H1 (cell line): ENCODE results near the gene SLC12A7. TPM values are rescaled to one million over a fixed set of nuclear protein-coding genes. Genes with fewer than 3 reads are reported as not detected.

Experiments used
- CTBP2 ChIP-seq: IDR thresholded peaks from 2 replicates; pipeline ENCODE4 v1.7.0; 2011; ENCODE audit warnings: borderline replicate concordance, mild to moderate bottlenecking, moderate library complexity, mixed read lengths, low read length; ENCODE audit not compliant: insufficient read depth, insufficient read length
- NANOG ChIP-seq: IDR thresholded peaks from 2 replicates; pipeline ENCODE4 v1.6.1; 2011; ENCODE audit warnings: low read length, low read depth, mild to moderate bottlenecking, inconsistent platforms; ENCODE audit not compliant: insufficient read depth, poor library complexity, severe bottlenecking
- NRF1 ChIP-seq: IDR thresholded peaks from 2 replicates; pipeline ENCODE4 v1.6.1; 2011; ENCODE audit warnings: mild to moderate bottlenecking, low read depth, low read length, improper control_type of control experiment
- POLR2A ChIP-seq, 2 experiments: IDR thresholded peaks; 1 replicate in 1 of 2; 2 replicates in 1 of 2; pipeline ENCODE4 v1.6.1; 2011; ENCODE audit warnings: low read depth in 2 of 2, low read length in 2 of 2, mild to moderate bottlenecking in 2 of 2; ENCODE audit errors: control extremely low read depth in 1 of 2
- POLR2AphosphoS5 ChIP-seq: IDR thresholded peaks from 2 replicates; pipeline ENCODE4 v1.6.1; 2011; ENCODE audit warnings: low read depth, low read length
- SAP30 ChIP-seq: fragments of 300-600 bp; sonication (generic); IDR thresholded peaks from 2 replicates; pipeline ENCODE4 v1.7.1; 2012; ENCODE audit warnings: low read length, moderate library complexity, mild to moderate bottlenecking, inconsistent platforms; ENCODE audit not compliant: insufficient read depth, insufficient replicate concordance
- SIX5 ChIP-seq: IDR thresholded peaks from 2 replicates; pipeline ENCODE4 v1.6.1; 2011; ENCODE audit warnings: mild to moderate bottlenecking, low read depth, low read length
- TCF12 ChIP-seq: IDR thresholded peaks from 2 replicates; pipeline ENCODE4 v1.6.1; 2011; ENCODE audit warnings: low read depth, mild to moderate bottlenecking, low read length
- polyA plus RNA-seq, 7 experiments: library from polyadenylated mRNA; depleted of rRNA in 3 of 7; stranded (reverse) in 5 of 7; unstranded in 2 of 7; fragments of >200 nt in 5 of 7; fragments of 200-250 nt in 2 of 7; gene quantifications; 1 replicate in 5 of 7; 2 replicates in 1 of 7; 4 replicates in 1 of 7; pipeline versions ENCODE4 v1.2.1 to v1.2.3, GENCODE V29; 2011 to 2013; ENCODE audit warnings: missing spikeins in 2 of 7, mixed read lengths in 2 of 7
- total RNA-seq: library from RNA; stranded (reverse); fragmentation: NEBNext Ultra II Directional; extraction: Animal tissue kit (Norgen Biotek cat#: 25700); gene quantifications from 2 replicates; pipeline ENCODE4 v1.2.1, GENCODE V29; 2021
- TF ChIP-seq, protein P1 (sequence below): fragments of 300-600 bp; sonication (generic); IDR thresholded peaks from 2 replicates; pipeline ENCODE4 v1.7.1; 2012; ENCODE audit warnings: low read length, moderate library complexity, mild to moderate bottlenecking, inconsistent platforms; ENCODE audit not compliant: insufficient replicate concordance
- TF ChIP-seq, protein P2 (sequence below): IDR thresholded peaks from 2 replicates; pipeline ENCODE4 v1.6.1; 2012; ENCODE audit warnings: inconsistent platforms

SLC12A7 gene
- total and polyA plus RNA-seq, 2 of the 8 experiments (the other 6 are each of a cell fraction or from before 2014, with no cell fraction given): 23.5 to 39.7 TPM

DNA sequence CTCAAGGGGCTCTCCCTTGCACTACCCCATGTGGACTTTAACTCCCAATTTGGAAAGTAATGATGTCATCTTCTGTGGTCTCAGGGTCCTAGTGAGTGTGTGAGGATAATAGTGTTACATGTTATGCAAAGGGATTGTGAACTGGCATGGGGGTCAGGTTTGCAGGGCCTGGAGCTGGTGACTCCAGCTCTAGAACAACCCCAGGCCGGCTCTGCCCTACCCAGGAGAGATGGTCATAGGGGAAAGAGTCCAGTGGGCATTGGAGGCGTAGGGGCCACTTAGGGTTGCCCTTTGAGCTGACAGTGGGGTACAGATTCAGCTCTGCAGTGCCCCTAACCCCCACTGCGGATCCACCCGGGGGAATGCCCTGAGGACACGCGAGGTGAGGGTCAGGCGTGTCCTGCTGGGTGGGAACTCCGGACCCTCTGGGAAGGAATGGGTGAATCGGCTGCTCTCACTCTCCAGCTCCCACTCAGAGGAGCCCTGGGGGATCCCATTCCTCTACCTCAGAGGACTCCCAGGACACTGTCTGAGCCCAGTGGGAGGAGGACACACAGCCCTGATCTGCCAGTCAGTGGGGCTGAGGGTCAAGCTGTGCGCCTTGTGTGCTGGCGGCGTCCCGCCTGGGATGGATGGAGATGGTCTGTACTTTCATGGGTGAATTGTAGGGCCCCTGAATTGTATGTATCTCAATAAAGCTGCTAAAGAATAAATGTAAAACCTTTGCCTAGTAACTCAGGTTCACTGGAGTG lies 105.8 kb downstream of the SLC12A7 start (continued):
- TF ChIP-seq, protein P1, sequence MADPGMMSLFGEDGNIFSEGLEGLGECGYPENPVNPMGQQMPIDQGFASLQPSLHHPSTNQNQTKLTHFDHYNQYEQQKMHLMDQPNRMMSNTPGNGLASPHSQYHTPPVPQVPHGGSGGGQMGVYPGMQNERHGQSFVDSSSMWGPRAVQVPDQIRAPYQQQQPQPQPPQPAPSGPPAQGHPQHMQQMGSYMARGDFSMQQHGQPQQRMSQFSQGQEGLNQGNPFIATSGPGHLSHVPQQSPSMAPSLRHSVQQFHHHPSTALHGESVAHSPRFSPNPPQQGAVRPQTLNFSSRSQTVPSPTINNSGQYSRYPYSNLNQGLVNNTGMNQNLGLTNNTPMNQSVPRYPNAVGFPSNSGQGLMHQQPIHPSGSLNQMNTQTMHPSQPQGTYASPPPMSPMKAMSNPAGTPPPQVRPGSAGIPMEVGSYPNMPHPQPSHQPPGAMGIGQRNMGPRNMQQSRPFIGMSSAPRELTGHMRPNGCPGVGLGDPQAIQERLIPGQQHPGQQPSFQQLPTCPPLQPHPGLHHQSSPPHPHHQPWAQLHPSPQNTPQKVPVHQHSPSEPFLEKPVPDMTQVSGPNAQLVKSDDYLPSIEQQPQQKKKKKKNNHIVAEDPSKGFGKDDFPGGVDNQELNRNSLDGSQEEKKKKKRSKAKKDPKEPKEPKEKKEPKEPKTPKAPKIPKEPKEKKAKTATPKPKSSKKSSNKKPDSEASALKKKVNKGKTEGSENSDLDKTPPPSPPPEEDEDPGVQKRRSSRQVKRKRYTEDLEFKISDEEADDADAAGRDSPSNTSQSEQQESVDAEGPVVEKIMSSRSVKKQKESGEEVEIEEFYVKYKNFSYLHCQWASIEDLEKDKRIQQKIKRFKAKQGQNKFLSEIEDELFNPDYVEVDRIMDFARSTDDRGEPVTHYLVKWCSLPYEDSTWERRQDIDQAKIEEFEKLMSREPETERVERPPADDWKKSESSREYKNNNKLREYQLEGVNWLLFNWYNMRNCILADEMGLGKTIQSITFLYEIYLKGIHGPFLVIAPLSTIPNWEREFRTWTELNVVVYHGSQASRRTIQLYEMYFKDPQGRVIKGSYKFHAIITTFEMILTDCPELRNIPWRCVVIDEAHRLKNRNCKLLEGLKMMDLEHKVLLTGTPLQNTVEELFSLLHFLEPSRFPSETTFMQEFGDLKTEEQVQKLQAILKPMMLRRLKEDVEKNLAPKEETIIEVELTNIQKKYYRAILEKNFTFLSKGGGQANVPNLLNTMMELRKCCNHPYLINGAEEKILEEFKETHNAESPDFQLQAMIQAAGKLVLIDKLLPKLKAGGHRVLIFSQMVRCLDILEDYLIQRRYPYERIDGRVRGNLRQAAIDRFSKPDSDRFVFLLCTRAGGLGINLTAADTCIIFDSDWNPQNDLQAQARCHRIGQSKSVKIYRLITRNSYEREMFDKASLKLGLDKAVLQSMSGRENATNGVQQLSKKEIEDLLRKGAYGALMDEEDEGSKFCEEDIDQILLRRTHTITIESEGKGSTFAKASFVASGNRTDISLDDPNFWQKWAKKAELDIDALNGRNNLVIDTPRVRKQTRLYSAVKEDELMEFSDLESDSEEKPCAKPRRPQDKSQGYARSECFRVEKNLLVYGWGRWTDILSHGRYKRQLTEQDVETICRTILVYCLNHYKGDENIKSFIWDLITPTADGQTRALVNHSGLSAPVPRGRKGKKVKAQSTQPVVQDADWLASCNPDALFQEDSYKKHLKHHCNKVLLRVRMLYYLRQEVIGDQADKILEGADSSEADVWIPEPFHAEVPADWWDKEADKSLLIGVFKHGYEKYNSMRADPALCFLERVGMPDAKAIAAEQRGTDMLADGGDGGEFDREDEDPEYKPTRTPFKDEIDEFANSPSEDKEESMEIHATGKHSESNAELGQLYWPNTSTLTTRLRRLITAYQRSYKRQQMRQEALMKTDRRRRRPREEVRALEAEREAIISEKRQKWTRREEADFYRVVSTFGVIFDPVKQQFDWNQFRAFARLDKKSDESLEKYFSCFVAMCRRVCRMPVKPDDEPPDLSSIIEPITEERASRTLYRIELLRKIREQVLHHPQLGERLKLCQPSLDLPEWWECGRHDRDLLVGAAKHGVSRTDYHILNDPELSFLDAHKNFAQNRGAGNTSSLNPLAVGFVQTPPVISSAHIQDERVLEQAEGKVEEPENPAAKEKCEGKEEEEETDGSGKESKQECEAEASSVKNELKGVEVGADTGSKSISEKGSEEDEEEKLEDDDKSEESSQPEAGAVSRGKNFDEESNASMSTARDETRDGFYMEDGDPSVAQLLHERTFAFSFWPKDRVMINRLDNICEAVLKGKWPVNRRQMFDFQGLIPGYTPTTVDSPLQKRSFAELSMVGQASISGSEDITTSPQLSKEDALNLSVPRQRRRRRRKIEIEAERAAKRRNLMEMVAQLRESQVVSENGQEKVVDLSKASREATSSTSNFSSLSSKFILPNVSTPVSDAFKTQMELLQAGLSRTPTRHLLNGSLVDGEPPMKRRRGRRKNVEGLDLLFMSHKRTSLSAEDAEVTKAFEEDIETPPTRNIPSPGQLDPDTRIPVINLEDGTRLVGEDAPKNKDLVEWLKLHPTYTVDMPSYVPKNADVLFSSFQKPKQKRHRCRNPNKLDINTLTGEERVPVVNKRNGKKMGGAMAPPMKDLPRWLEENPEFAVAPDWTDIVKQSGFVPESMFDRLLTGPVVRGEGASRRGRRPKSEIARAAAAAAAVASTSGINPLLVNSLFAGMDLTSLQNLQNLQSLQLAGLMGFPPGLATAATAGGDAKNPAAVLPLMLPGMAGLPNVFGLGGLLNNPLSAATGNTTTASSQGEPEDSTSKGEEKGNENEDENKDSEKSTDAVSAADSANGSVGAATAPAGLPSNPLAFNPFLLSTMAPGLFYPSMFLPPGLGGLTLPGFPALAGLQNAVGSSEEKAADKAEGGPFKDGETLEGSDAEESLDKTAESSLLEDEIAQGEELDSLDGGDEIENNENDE: no peak
- no peak for TF ChIP-seq SIX5
- no peak for TF ChIP-seq TCF12
- TF ChIP-seq NRF1: no peak
- TF ChIP-seq CTBP2: no peak
- no peak for TF ChIP-seq NANOG
- TF ChIP-seq, protein P2, sequence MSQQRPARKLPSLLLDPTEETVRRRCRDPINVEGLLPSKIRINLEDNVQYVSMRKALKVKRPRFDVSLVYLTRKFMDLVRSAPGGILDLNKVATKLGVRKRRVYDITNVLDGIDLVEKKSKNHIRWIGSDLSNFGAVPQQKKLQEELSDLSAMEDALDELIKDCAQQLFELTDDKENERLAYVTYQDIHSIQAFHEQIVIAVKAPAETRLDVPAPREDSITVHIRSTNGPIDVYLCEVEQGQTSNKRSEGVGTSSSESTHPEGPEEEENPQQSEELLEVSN: no peak
- TF ChIP-seq SAP30: no peak
- no peak for TF ChIP-seq POLR2AphosphoS5
- TF ChIP-seq POLR2A (IDR thresholded peaks at IDR 0.05; ENCODE audit: control extremely low read depth in 1 of 2, low read depth in 2 of 2, low read length in 2 of 2): no peak
